ENCODE data around the gene COL23A1.
"Not testable (repeated sequence)": the region's sequence is repeated elsewhere in the genome, so short reads cannot be mapped to it uniquely, and the experiment has no call there.

The COL23A1 gene

DNA sequence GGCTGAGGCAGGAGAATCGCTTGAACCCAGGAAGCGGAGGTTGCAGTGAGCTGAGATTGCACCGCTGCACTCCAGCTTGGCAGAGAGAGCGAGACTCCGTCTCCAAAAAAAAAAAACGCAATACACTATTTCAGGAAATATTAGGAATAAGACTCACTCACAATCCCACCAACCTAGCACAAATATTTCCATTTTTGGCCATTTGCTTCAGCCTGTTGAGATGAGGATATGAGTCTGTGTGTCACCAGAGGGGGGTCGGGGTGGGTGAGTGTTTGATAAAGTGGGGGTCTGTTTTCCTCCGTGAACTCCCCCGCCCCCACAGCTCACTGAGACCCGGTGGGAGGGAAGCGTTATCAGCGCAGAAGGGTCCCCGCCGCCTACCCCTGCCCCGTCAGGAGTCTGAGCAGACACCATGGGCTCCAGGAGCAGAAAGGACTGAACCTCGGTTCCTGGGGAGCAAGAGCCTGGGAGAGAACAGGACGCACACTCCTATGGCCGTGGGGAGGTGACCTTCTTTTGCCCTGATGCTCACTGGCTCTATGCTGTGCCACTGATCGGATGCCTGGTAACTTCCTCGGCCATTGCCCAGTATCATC, 203.8 kb downstream of the COL23A1 start:
- DNase-seq: no peak

DNA sequence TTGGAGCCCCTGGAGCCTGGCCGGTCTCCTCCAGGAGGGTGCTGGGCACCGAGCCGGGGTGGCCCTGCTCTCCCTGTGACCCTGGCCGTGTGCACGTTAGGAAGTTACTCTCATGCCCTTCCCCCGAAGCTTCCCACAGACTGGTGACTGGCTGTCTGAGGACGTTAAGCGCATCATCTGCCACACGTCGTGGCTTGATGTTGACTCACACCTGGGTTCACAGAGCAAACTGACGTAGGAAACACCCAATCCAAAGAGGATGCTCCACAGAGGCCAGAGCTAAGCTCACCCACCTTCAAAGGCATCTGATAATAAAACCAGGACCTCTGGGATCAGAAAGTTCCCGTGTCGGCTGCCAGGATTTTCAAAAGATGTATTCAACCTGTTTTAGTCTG, 204.7 kb downstream of the COL23A1 start:
- no peak for DNase-seq

DNA sequence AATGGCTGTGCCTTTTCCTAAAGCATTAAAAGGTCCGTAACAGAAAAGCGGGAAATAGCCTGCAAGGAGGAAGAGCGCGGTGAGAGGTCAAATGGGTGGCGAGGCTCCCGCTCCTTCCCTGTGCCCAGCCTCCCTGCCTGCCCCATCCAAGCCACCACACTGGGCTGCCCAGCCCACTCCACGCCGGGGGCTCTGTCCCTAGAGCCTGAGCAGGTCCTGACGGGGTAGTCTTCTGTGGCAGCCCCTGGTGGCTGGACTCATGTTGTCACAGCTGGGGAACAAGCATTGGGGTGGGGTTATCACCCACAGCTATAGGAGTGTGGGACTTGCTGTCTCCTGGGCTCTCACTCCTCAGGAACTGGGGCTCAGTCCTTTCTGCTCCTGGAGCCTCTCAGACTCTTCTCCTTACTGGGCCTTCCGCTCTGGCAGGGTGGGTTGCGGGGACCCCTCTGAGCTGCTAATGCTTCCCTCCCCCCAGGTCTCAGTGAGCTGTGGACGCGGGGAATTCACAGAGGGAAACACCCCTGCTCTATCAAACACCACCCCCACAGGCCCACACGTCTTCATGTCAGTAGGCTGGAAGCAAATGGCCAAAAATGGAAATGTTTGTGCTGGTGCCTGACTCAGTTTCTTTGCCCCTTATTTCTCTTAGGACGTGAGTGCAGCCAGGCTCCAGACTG, 205.2 kb downstream of the COL23A1 start:
- DNase-seq: no peak

DNA sequence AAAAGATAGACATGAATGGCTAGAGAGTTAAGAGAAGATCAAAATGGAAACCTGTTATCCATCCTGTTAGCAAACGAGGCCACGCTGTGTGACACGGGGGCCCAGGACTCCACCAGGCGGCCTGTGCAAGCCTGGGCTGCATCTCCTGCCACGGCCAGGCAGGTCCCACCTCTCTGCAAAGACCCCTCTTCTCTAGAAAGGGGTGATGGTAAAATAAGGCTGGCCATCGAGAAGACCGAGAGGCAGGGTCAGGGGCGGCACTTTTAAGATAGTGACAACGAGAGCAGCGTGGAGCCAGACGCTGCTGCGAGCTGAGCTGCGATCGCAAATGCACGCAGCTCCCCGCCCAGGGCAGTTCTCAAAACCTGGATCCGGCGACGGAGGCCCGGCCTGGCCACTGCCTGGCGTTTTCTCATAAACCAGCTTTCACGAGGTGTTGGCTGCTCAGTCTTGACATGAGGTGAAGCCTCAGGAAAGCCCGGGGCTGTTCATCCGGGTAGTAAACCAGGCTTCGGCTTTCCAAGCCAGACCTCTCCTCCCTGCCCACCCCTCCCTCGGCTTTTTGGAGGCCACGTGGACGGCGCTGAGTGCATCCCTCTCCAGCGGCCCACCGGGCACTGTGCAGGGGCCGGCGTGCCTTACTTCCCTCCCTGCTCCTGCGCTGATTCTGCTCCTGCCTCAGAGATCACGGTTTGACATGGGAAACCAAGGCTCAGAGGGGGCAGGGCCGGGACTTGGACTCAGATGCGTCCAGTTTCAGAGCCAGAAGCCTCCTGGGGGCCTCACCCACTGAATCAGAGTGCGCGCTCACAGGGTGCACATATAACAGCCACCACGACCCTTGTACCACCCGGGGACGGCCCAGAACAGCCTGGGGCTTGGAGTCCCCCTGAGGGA, 206.0 kb downstream of the COL23A1 start:
- no peak for DNase-seq

DNA sequence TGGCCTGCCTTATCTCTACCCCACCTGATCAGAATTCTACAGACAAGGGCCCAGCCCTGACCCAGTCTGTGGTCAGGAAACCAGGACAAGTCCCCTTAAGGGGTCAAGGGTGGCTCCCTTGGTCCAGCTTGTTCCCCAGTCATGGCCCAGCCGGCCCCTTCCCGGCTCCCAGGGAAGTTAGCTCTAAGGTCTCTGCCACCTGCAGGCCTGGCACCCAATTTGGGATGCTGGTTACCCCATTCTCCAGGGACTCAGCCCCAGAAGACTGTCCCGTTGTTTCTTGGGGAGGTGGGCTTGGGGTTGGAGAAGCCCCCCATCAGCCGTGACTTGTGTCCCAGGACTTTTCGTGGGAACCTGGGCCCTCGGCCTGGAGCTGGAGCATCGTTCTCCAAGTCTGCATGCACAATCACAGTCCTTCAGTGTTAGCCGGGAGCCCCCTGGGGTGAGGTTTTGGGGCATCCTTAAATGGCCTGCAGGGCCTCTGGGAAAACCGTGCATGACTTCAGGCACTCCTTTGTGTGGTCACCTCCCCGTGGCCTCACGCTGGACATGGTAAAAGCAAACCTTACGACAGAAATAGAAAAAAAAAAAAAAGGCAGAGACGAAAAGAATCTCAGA, 206.8 kb downstream of the COL23A1 start:
- no peak for DNase-seq

DNA sequence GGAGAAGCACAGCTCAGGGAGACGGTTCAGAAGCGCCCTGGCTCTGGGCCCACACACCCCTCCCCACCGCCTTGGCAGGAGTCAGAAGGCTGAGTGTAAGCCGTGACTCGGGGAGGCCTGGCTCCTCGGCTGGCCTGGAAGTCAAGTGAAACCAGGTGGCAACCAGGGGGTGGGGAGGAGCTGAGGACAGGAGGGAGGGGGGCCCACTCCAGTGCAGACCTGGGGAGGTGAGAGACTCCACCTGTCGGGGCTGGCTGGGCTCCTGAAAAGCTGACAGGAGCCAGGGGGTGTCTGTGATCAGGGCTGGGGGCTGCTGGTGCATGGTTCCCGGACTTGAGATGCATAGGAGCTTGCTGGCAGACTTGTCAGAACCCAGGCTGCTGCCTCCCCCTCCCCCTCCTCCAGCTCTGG, 207.4 kb downstream of the COL23A1 start:
- DNase-seq: no peak

DNA sequence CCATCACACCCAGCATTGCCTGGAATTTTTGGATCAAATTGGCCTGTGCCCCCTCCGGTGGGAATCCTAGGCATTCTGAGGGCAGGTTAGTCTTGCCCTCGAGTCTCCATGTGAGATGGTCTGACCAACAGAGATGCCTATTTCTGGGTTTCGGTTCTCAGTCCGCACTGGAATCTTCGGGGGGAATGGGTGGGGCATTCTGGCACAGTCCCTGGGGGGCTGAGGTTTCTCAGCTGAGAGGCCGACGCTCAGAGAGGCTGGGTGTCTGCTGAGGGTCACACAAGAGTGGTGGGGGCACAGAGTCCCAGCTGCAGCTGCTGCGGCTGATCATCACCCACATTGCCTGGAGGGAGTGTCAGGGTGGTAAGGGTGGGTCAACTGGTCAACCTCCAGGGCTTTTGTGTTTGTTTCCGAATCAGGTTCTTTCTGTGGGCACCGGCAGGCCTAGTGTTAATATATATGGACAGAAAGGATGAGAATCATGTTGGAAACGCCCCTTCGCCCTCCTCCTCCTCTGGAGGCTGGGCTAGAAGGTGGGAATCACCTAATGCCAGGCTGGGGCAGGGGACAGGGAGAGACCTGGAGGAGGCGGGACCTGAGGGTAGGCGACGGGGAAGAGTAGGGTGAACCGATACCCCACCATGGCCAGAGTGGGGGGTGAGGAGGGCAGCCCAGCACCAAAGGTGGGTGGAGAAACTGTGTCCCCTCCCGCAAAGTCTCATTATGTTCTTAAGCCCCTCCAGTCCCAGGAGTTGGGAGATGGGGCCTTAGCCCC, 208.1 kb downstream of the COL23A1 start:
- no peak for DNase-seq

DNA sequence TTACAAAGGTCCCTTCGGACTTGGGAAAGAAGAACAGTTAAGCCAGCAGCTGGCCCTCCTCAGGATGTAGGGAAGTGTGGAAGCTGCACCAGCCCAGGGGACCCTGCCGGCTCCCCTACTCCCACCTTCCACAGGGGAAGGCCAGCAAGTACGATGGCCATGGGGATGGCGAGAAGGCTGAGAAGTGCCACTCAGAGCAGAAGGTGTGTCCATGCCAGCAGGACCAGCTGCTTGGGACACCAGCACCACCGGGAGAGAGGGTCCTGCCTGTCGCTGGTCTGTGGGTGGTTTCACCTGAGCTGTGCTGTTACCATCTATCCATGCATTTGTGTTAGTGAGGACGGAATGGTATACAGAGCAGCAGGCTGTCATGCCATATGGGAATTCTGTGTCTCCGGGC, 209.0 kb downstream of the COL23A1 start:
- DNase-seq: no peak

DNA sequence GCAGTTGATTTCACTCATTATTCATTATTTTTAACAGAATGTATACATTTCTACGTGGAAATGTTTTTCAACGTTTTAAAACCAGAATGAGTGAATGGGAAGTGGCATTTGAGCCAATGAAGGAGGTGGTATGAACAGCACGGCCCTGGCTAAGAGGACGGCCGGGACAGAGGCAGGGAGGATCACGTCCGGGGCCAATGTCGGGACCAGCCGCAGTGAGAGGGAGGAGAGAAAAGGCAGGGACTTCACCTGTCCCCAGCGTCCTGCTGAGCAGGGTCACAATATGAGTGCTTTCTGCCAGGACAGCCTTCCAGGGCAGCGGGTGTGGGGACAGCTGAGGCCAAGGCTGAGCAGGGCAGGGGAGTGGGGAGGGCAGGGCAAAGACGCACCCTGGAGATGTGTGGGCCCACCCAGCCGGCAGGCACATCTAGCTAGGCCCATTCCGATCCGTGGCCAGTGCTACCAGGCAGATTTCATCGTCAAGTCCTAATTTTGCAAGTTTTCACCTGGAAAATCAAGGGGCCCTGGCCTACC, 209.6 kb downstream of the COL23A1 start:
- no peak for DNase-seq

DNA sequence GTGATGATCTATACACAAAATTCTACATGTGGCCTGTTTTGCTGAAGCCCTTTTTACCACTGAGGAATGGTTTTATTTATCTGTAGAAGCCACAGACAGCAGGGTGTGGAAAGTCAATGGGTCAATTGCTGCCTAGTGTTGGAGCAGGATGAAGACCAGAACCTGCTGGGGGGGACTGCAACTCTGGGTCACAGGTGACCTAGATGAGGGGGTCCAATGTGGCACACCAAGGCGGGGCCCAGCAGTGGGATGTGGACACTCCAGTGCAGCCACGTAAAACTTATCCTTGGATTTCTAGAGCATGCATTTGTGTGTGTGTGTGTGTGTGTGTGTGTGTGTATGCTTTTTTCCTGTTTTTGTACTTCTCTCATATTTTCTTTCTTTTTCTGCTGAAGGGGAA, 210.1 kb downstream of the COL23A1 start:
- no peak for DNase-seq

DNA sequence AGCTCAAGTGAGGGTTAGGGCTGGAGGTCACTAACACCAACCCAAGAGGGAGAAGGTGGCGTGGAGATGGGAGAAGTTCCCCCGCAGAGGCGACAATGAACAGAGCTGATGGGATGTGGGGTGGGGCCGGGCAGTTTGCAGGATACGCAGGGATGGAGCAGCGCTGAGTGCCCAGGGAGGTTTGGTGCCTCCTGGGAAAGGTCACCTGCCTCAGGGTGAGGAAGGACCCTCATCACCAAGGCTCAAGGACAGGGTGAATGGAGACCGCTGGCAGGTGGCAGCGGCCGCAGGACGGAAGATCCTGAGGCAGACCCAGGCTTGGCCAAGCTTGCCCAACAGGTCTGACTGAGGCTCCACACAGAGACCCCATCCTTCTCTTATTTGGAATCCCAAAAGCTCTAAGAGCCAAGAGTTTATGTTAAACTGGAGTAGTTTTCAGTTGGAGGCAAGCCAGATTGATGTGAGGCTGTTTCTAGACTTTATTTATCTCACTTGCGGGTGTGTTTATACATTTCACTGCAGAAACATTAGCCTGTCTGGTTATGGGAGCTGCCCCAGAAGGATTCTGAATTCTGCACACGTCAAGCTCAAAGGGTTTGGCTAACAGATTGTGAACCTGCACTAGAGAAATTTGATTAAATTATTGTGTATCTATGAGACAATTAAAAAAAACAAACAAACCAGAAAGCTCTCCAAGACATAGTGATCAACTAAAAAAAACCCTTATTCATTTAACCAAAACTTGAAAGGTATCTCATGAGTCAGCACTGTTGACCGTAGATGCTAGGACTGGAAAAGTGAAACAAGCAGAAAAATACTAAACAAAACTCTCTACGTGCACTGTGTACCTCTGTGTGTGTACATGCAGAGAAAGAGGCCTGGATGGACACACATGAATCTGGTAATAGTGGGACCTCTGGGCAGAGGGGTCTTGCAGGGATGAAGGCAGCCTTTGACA, 211.4 kb downstream of the COL23A1 start:
- DNase-seq: no peak

DNA sequence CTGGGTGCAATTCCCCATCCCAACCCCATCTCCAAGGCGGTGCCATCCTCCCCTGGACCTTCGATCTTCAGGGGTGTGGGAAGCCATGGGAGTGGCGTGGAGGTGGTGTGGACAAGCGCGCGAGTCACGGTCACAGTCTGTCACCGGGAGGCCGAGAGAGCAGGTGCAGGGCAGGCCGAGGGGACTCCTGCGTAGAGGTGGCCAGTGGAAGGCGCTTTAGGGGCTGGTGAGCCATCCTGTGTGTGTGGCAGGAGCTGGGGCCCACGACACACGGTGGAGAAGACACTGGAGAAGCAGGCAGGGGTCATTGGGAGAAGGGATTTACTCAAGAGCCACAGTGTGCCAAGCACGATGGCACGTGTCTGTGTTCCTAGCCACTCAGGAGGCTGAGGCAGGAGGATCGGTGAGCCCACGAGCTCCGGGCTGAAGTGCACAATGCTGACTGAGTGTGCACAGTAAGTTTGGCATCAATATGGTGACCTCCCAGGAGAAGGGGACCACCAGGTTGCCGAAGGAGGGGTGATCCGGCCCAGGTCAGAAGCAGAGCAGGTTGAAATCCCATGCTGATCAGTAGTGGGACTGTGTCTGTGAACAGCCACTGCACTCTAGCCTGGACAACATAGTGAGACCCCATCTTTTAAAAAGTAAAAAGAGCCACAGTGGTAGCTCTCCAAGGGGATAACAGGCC, 212.5 kb downstream of the COL23A1 start:
- no peak for DNase-seq

DNA sequence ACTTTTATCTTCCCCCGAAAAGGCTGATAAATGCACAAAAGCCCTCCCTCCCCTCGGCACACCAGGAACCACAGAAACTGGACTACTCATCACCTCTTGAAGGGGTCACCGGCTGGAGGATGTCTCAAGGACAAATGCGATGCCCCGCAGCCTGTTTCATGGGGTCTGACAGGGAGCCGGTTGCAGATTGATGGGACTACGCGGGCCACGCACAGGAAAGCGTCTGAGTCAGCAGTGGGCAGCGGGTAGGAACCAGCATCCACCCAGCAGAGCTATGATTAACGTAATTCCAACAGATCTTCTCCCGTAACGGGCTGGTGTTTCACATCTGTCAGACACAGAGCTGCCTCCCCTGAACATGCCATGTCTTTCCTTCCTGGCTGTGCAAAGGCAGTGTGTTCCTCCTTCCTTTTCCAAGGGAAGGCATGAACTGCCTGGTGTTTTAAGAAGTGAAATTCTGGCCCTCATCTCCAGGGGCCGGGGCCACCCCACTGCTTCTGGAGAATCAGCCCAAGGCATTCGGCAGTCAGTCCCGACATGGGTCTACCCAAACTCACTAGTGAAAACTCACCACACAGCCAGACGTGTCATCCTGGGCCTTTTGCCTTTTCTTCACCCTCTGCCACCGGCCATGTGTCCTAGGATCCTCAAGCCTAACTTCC, 213.1 kb downstream of the COL23A1 start:
- no peak for DNase-seq

DNA sequence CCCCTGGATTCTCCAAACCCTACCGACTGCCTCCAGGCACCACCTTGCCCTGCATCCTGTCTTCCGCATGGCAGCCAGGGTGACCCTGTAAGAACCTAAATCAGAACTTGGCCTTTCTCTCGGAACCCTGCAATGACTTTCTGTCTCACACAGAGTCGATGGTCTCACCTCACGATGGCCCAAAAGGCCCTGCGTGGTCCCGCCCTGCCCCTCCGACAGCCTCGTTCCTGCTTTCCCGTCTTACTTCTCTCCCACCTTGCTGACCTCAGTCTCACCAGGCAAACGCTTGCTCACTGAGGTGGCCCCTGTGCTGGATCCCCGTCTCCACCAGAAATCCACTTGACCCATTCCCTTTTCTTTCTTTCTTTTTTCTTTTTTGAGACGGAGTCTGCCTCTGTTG, 214.8 kb downstream of the COL23A1 start:
- no peak for DNase-seq

DNA sequence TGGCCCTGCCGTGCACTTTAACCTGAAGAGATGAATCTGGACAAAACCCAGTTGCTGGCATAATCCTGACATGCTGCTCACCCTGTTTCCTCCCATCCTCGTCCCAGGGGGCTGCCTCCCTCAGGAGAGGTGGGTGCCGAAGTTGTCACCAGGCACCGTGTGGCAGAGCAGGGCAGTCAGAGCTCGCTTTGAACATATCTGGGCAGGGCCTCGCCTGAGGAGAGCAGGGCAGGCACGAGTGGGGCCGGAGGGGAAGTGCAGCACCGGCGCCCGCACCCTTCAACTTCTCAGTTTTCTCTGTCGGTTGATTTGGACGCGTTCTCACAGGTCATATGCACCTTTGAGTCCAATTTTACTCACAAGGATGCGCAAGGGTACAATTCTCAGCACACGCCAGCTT, 216.5 kb downstream of the COL23A1 start:
- no peak for DNase-seq

DNA sequence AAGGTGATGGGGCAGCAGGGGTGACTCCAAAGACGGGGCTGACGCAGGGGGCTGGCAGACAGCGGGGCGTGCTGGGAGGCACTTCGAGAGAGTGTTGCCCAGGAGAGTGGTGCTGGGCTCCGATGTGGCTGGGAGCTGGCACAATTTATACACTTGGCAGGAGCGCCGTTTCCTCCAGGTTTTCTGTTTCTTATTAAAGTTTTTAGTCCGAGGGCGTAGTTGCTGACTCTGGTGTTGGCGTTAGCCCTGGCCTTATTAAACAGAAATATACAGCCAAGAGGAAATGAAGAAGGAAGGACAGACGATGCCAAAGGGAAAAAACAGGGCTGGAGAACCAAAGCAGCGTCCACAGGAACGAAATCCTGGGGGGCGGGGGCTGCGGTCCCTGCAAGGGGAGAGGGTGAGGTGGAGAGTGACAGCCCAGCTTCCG, 218.0 kb downstream of the COL23A1 start:
- no peak for DNase-seq

DNA sequence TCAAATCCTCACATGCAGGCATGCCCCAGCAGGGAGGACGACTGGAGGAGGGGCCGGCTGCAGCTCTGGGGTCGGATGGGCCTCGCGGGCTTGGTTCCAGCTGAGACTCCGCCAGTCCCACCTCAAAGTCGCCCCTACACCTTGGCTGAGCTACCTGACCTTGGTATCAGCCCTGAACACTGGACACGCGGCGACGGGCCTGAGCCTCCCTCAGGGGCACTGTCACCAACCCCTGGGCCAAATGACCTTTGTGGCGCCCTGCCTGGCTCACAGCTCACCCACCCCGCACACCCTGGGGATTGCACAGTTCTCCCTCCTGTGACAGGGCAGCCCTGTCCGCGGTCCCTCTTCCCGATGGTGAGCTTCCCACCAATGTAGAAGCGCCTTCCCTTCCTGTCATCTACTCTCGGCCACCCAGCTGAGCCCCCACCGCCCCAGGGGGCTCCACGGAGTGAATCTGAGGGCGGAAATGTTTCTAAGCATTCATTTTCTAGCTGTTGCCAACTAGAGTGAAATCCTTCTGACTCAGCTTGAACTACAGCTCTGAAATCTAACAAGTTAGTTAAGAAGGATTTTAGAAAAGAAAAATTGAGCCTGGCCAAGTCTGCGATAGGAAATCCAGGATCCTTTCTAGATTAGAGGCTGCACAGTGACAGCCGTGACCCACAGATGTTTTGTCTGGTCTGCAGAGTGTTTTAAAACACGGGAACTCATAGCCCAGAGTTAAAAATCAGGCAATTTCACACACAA, 218.7 kb downstream of the COL23A1 start:
- DNase-seq: no peak

DNA sequence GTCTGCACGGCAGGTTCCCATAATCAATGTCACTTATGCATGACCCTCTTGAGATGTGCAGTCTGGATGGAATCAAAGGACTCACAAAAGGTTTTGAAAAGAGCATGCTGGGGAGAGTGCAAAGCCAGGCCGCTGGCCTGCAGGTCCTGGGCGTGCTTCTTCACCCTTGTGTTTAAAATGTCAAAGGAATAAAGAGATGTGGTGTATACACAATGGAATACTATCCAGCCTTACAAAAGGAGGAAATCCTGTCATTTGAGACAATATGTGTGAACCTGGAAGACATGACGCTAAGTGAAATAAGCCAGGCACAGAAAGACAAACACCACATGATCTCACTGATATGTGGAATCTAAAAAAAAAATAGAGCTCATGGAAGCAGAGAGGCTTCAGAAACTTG, 220.1 kb downstream of the COL23A1 start:
- no peak for DNase-seq

DNA sequence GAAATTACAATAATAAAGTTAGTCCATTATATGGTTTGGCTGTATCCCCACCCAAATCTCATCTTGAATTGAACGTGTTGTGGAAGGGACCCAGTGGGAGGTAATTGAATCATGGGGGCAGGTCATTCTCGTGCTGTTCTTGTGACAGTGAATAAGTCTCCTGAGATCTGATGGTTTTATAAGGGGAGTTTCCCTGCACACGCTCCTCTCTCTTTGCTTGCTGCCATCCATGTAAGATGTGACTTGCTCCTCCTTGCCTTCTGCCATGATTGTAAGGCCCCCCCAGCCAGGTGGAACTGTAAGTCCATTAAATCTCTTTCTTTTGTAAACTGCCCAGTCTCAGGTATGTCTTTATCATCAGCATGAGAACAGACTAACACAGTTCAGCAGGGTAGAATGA, 220.7 kb downstream of the COL23A1 start:
- not testable (repeated sequence) for DNase-seq
